GM23338 (cell line): ENCODE data around the gene ZNF763.
"Not testable (repeated sequence)": the region's sequence is repeated elsewhere in the genome, so short reads cannot be mapped to it uniquely, and the experiment has no call there.

Source experiments
- CREB1 ChIP-seq: fragments of 250-450 bp; sonication (Bioruptor Pico); IDR thresholded peaks from 2 replicates; pipeline ENCODE4 v1.5.0; 2020; ENCODE audit warnings: low read depth, mild to moderate bottlenecking, moderate library complexity
- EZH2 ChIP-seq: fragments of 200-600 bp; sonication (generic); IDR thresholded peaks from one replicate; pipeline ENCODE4 v1.8.0; 2017; ENCODE audit warnings: antibody characterized with exemption, mild to moderate bottlenecking, low read depth; ENCODE audit not compliant: unreplicated experiment
- EZH2phosphoT487 ChIP-seq: fragments of 200-600 bp; sonication (generic); IDR thresholded peaks from one replicate; pipeline ENCODE4 v1.8.1; 2018; ENCODE audit warnings: antibody characterized with exemption; ENCODE audit not compliant: unreplicated experiment
- JUNB ChIP-seq: IDR thresholded peaks from one replicate; pipeline ENCODE4 v1.6.1; 2016; ENCODE audit warnings: antibody characterized with exemption; ENCODE audit not compliant: unreplicated experiment
- NANOG ChIP-seq: IDR thresholded peaks from 2 replicates; pipeline ENCODE4 v1.6.1; 2016; ENCODE audit warnings: antibody characterized with exemption, borderline replicate concordance
- POLR2AphosphoS5 ChIP-seq: IDR thresholded peaks from 2 replicates; pipeline ENCODE4 v1.6.1; 2016; ENCODE audit warnings: antibody characterized with exemption, low read depth
- STAT1 ChIP-seq: IDR thresholded peaks from one replicate; pipeline ENCODE4 v1.6.1; 2016; ENCODE audit warnings: antibody characterized with exemption; ENCODE audit not compliant: unreplicated experiment
- ZNF114 ChIP-seq: fragments of 250-450 bp; sonication (Bioruptor Pico); IDR thresholded peaks from 2 replicates; pipeline ENCODE4 v1.5.0; 2020; ENCODE audit warnings: mild to moderate bottlenecking, moderate library complexity
- TF ChIP-seq, protein P1 (sequence below), 2 experiments: fragments of 200-600 bp in 1 of 2; sonication (generic) in 1 of 2; conservative IDR thresholded peaks; 2 replicates each; pipeline versions ENCODE4 v1.5.1 to v1.6.1; 2016 to 2017; ENCODE audit warnings: antibody characterized with exemption in 2 of 2, low read depth in 2 of 2, mild to moderate bottlenecking in 2 of 2, moderate library complexity in 1 of 2
- TF ChIP-seq, protein P2 (sequence below): IDR thresholded peaks from one replicate; pipeline ENCODE4 v1.6.1; 2018; ENCODE audit warnings: antibody characterized with exemption; ENCODE audit not compliant: unreplicated experiment
- TF ChIP-seq, protein P3 (sequence below): IDR thresholded peaks from 2 replicates; pipeline ENCODE4 v1.6.1; 2016; ENCODE audit warnings: antibody characterized with exemption

DNA sequence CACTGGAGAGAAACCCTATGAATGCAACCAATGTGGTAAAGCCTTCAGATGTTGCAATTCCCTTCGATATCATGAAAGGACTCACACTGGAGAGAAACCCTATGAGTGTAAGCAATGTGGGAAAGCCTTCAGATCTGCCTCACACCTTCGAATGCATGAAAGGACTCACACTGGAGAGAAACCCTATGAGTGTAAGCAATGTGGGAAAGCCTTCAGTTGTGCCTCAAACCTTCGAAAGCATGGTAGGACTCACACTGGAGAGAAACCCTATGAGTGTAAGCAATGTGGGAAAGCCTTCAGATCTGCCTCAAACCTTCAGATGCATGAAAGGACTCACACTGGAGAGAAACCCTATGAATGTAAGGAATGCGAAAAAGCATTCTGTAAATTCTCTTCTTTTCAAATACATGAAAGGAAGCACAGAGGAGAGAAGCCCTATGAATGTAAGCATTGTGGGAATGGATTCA is 15.2 kb upstream of the ZNF763 start:
- TF ChIP-seq, protein P1, sequence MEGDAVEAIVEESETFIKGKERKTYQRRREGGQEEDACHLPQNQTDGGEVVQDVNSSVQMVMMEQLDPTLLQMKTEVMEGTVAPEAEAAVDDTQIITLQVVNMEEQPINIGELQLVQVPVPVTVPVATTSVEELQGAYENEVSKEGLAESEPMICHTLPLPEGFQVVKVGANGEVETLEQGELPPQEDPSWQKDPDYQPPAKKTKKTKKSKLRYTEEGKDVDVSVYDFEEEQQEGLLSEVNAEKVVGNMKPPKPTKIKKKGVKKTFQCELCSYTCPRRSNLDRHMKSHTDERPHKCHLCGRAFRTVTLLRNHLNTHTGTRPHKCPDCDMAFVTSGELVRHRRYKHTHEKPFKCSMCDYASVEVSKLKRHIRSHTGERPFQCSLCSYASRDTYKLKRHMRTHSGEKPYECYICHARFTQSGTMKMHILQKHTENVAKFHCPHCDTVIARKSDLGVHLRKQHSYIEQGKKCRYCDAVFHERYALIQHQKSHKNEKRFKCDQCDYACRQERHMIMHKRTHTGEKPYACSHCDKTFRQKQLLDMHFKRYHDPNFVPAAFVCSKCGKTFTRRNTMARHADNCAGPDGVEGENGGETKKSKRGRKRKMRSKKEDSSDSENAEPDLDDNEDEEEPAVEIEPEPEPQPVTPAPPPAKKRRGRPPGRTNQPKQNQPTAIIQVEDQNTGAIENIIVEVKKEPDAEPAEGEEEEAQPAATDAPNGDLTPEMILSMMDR (conservative IDR thresholded peaks at IDR 0.05; ENCODE audit: low read depth in 2 of 2) = not testable (repeated sequence)
- TF ChIP-seq CREB1 (CRISPR knock-in tag); POLR2AphosphoS5; JUNB; EZH2; EZH2phosphoT487; ZNF114 (CRISPR knock-in tag); NANOG; STAT1: not testable (repeated sequence)
- TF ChIP-seq, protein P2, sequence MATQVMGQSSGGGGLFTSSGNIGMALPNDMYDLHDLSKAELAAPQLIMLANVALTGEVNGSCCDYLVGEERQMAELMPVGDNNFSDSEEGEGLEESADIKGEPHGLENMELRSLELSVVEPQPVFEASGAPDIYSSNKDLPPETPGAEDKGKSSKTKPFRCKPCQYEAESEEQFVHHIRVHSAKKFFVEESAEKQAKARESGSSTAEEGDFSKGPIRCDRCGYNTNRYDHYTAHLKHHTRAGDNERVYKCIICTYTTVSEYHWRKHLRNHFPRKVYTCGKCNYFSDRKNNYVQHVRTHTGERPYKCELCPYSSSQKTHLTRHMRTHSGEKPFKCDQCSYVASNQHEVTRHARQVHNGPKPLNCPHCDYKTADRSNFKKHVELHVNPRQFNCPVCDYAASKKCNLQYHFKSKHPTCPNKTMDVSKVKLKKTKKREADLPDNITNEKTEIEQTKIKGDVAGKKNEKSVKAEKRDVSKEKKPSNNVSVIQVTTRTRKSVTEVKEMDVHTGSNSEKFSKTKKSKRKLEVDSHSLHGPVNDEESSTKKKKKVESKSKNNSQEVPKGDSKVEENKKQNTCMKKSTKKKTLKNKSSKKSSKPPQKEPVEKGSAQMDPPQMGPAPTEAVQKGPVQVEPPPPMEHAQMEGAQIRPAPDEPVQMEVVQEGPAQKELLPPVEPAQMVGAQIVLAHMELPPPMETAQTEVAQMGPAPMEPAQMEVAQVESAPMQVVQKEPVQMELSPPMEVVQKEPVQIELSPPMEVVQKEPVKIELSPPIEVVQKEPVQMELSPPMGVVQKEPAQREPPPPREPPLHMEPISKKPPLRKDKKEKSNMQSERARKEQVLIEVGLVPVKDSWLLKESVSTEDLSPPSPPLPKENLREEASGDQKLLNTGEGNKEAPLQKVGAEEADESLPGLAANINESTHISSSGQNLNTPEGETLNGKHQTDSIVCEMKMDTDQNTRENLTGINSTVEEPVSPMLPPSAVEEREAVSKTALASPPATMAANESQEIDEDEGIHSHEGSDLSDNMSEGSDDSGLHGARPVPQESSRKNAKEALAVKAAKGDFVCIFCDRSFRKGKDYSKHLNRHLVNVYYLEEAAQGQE = not testable (repeated sequence)
- TF ChIP-seq, protein P3, sequence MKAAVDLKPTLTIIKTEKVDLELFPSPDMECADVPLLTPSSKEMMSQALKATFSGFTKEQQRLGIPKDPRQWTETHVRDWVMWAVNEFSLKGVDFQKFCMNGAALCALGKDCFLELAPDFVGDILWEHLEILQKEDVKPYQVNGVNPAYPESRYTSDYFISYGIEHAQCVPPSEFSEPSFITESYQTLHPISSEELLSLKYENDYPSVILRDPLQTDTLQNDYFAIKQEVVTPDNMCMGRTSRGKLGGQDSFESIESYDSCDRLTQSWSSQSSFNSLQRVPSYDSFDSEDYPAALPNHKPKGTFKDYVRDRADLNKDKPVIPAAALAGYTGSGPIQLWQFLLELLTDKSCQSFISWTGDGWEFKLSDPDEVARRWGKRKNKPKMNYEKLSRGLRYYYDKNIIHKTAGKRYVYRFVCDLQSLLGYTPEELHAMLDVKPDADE = not testable (repeated sequence)
